ENCODE data around the gene MAP4K2. TPM values are rescaled to one million over a fixed set of nuclear protein-coding genes. Genes with fewer than 3 reads are reported as not detected.

The MAP4K2 gene
- total and polyA plus RNA-seq, 2 of the 8 experiments (the other 6 are each of a cell fraction or from before 2014, with no cell fraction given), result 20.1 to 20.7 TPM

DNA sequence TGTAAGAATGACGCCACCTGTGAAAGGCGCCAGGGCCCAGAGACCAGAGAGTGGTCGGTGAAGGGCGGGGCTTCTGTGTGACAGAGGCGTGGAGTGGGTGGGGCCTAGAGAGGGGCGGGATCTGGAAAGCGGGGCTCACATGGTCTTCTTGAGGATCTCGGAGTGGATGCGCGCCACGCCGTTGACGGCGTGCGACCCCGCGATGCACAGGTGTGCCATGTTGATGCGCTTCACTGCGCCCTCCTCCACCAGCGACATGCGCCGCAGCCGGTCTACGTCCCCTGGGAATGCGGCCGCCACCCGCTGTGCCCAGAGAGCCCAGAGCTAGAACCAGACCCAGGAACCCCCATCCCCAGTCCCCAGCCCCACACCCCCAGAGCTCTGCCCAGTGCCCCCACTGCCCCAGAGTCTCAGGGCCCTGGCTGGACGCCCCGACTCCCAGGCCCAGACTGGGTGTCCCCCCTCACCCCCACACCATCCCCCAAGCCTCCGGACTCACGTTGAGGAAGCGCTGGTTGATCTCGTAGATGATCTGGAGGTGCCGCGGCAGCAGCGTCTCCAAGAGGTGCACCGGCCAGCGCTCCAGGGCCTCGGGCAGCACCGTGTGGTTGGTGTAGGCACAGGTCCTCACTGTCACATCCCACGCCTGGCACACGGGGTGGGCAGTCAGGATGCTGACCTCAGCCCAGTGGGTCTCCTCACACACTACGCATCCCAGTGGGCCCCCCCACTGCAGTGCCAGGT lies 49.5 kb downstream of the MAP4K2 start (continued):
- TF ChIP-seq EP300 (IDR thresholded peaks at IDR 0.05; ENCODE audit: borderline replicate concordance in 1 of 2, low read depth in 2 of 2, low read length in 2 of 2) (no peak), CBX5 (IDR thresholded peaks at IDR 0.05; ENCODE audit: low read depth, low read length) (no peak), RFX5 (IDR thresholded peaks at IDR 0.05; ENCODE audit: borderline replicate concordance, low read depth, low read length) (no peak), CHD7 (IDR thresholded peaks at IDR 0.05; ENCODE audit: insufficient replicate concordance, low read length) (no peak), NRF1 (IDR thresholded peaks at IDR 0.05; ENCODE audit: low read depth, low read length) (no peak), RBBP5 (IDR thresholded peaks at IDR 0.05; ENCODE audit: borderline replicate concordance, low read depth, low read length) (no peak), BCL11A (IDR thresholded peaks at IDR 0.05; ENCODE audit: low read depth in 2 of 2, low read length in 2 of 2) (no peak)

Measured in H1 (cell line).